Measurements from ENCODE around the gene MYO5B. TPM values are rescaled to one million over a fixed set of nuclear protein-coding genes. Genes with fewer than 3 reads are reported as not detected.

MYO5B gene
- total RNA-seq, 4 donors from 2014 or later = 2.0 to 13.9 (median 5.3) TPM

DNA sequence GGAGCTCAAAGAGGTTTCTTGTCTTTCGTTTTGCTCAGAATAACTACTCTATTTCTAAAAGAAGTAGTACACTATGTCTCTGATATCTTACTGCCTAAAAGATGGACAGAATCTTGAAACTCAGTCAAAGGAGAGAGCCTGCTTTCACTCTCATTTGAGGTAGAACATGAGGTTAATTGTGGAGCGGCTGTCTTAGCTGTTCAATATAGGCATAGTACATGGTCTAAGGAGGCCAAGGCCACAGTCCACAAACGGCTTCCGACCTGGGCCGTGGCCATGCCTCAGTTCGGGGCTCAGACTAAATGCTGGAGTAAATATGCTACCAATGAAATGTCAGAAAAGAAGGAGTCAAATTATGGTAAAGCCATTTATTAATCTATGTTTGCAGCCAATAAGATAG, 195.8 kb downstream of the MYO5B start:
- WGBS = 87% methylated on average over 6 of the region's 6 CpGs
- no peaks in the 10 kb centered on the region for H3K9me3 ChIP-seq
- no peaks in the 10 kb centered on the region for H3K4me1 ChIP-seq
- no peak for DNase-seq (ENCODE audit: extremely low spot score)
- TF ChIP-seq POLR2A (IDR thresholded peaks at IDR 0.05; ENCODE audit: low read depth) (no peak), POLR2AphosphoS5 (IDR thresholded peaks at IDR 0.05) (no peak), EP300 (IDR thresholded peaks at IDR 0.05) (no peak)
- TF ChIP-seq, protein P1, sequence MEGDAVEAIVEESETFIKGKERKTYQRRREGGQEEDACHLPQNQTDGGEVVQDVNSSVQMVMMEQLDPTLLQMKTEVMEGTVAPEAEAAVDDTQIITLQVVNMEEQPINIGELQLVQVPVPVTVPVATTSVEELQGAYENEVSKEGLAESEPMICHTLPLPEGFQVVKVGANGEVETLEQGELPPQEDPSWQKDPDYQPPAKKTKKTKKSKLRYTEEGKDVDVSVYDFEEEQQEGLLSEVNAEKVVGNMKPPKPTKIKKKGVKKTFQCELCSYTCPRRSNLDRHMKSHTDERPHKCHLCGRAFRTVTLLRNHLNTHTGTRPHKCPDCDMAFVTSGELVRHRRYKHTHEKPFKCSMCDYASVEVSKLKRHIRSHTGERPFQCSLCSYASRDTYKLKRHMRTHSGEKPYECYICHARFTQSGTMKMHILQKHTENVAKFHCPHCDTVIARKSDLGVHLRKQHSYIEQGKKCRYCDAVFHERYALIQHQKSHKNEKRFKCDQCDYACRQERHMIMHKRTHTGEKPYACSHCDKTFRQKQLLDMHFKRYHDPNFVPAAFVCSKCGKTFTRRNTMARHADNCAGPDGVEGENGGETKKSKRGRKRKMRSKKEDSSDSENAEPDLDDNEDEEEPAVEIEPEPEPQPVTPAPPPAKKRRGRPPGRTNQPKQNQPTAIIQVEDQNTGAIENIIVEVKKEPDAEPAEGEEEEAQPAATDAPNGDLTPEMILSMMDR (IDR thresholded peaks at IDR 0.05) = no peak
- H3K27me3 ChIP-seq = no peaks in the 10 kb centered on the region
- no peak overlapping the region for H3K4me3 ChIP-seq
- intact Hi-C loops (cut with DNase I) = no loop called here
- no peak overlapping the region for H3K27ac ChIP-seq (replicated peaks in 1 of 4)
- H3K36me3 ChIP-seq = no peaks in the 10 kb centered on the region

DNA sequence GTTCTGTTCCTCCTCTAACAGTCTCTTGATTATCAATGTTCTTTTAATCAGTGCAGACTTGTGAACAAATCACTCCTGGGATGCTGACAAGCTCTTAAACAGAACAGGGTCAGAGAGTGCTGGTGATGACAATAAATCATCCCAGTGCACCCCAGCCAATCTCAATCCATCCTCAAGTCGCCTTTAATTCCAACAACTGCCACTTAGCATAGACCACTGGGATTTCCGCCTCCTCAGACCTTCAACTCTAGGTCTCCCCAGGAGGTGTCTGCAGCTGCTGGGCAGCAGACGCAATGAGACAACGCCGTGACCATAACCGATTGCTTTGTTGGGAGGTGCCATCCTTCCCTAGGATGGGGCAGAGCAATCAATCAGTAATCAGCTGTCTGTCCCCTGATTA, 197.4 kb downstream of the MYO5B start:
- no peak overlapping the region for H3K4me3 ChIP-seq
- TF ChIP-seq POLR2AphosphoS5 (IDR thresholded peaks at IDR 0.05) = no peak
- TF ChIP-seq, protein P1 (IDR thresholded peaks at IDR 0.05) = no peak
- TF ChIP-seq POLR2A (IDR thresholded peaks at IDR 0.05; ENCODE audit: low read depth) = no peak
- no peak for TF ChIP-seq EP300 (IDR thresholded peaks at IDR 0.05)
- H3K9me3 ChIP-seq = no peaks in the 10 kb centered on the region
- no peaks in the 10 kb centered on the region for H3K36me3 ChIP-seq
- DNase-seq (ENCODE audit: extremely low spot score) = no peak
- H3K4me1 ChIP-seq = no peaks in the 10 kb centered on the region
- H3K27me3 ChIP-seq = no peaks in the 10 kb centered on the region
- WGBS = 54% methylated on average over 5 of the region's 6 CpGs
- intact Hi-C loops (cut with DNase I) = no loop called here
- H3K27ac ChIP-seq (replicated peaks in 1 of 4) = no peak overlapping the region

DNA sequence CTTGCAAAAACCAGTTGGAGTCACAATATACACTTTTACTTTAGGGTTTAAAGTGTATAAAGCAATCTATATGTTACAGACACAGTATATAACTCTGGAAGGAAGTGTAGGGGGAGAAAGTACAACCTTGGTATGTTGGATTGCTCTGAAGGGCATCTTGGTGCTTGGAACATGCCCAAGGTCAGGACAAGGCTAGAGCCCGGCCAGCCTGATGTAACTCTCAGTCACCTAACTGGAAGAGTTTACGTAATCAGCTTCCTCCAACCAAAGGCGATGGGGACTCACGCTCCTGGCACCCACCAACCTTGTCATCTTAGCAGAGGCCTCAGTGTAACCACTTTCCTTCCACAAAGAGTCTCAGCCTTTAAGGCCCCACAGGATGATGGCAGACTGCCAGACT, 200.5 kb downstream of the MYO5B start:
- TF ChIP-seq EP300 (IDR thresholded peaks at IDR 0.05) (no peak), POLR2AphosphoS5 (IDR thresholded peaks at IDR 0.05) (no peak), POLR2A (IDR thresholded peaks at IDR 0.05; ENCODE audit: low read depth) (no peak)
- TF ChIP-seq, protein P1 (IDR thresholded peaks at IDR 0.05) = no peak
- no peak overlapping the region for H3K27ac ChIP-seq (replicated peaks in 1 of 4)
- no peaks in the 10 kb centered on the region for H3K36me3 ChIP-seq
- no peaks in the 10 kb centered on the region for H3K27me3 ChIP-seq
- H3K4me1 ChIP-seq = no peaks in the 10 kb centered on the region
- no peak for DNase-seq (ENCODE audit: extremely low spot score)
- intact Hi-C loops (cut with DNase I) = no loop called here
- H3K4me3 ChIP-seq = no peak overlapping the region
- H3K9me3 ChIP-seq = no peaks in the 10 kb centered on the region
- WGBS = 89% methylated on average over 4 of the region's 4 CpGs

DNA sequence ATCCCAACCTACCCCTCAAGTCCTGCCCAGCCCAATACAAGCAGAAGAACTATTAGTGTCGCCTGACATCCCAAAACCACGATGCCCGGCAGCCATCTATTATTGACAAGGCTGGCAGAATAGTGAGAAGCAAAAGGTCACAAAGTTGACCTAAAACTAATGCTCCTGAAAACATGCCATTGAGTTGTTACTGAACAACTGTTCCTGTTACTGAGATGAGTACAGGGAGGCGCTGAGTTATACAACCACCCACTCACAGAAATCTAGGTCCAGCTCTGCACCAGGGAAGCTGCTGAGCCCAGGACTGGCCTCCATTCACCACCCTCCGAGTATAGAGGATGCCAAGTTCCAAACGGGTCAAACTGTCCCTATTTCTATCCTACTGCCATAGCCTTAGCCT, 201.6 kb downstream of the MYO5B start:
- intact Hi-C loops (cut with DNase I) = no loop called here
- H3K27me3 ChIP-seq = no peaks in the 10 kb centered on the region
- no peaks in the 10 kb centered on the region for H3K9me3 ChIP-seq
- H3K4me1 ChIP-seq = peaks cover 0 to 7% (median 0%) of the 10 kb centered on the region in 4 donors
- WGBS = 90% methylated on average over 6 of the region's 6 CpGs
- no peaks in the 10 kb centered on the region for H3K36me3 ChIP-seq
- no peak for DNase-seq (ENCODE audit: extremely low spot score)
- no peak for TF ChIP-seq EP300 (IDR thresholded peaks at IDR 0.05)
- no peak for TF ChIP-seq POLR2AphosphoS5 (IDR thresholded peaks at IDR 0.05)
- TF ChIP-seq, protein P1 (IDR thresholded peaks at IDR 0.05) = no peak
- no peak for TF ChIP-seq POLR2A (IDR thresholded peaks at IDR 0.05; ENCODE audit: low read depth)
- no peak overlapping the region for H3K4me3 ChIP-seq
- H3K27ac ChIP-seq (replicated peaks in 1 of 4) = no peak overlapping the region

DNA sequence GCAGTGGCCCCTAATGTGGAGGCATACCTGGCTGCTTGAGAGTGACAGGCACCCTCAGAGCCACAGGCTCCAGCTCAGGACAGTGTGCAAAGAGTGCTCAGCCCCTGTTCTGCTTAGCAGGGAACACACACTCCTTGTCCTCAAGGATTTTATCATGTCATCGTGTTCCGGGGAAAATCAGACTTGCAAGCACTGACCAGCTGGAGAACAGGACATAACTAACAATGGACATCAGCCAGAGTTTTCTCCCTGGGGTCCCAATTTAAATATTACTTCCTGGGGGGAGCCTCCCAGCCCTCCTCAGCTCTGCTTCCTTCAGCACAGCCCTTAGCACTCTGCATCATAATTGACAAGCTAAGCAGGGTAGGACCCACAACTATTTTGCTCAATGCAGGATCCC, 206.2 kb downstream of the MYO5B start:
- Histone ChIP-seq H3K27ac (replicated peaks in 1 of 4) (no peak overlapping the region), H3K9me3 (no peaks in the 10 kb centered on the region), H3K27me3 (no peaks in the 10 kb centered on the region), H3K4me3 (no peak overlapping the region), H3K36me3 (no peaks in the 10 kb centered on the region), H3K4me1 (peaks cover 0 to 11% (median 0%) of the 10 kb centered on the region in 4 donors)
- WGBS = 60% methylated on average over 2 of the region's 2 CpGs
- intact Hi-C loops (cut with DNase I) = no loop called here
- no peak for TF ChIP-seq EP300 (IDR thresholded peaks at IDR 0.05)
- DNase-seq (ENCODE audit: extremely low spot score) = no peak

All from esophagus muscularis mucosa (tissue), 4 donors.